ENCODE measurements around the gene ZCWPW1.

GRCh38 chr7:100432053-100432452 is 3.5 kb upstream of the ZCWPW1 start:
- TF ChIP-seq NFE2L2 (IDR thresholded peaks at IDR 0.05; ENCODE audit: low read length) (no peak), NKX3-1 (CRISPR knock-in tag; IDR thresholded peaks at IDR 0.05) (no peak), PHF21A (CRISPR knock-in tag; IDR thresholded peaks at IDR 0.05) (no peak), ZNF30 (CRISPR knock-in tag; IDR thresholded peaks at IDR 0.05) (no peak), POLR2A (IDR thresholded peaks at IDR 0.05; ENCODE audit: insufficient read depth in 1 of 2, low read depth in 2 of 2, low read length in 2 of 2) (no peak), ELK4 (CRISPR knock-in tag; IDR thresholded peaks at IDR 0.05; ENCODE audit: borderline replicate concordance) (no peak), MLX (CRISPR knock-in tag; IDR thresholded peaks at IDR 0.05) (no peak), KAT2B (IDR thresholded peaks at IDR 0.05; ENCODE audit: borderline replicate concordance, low read depth, low read length) (no peak)

Data from HepG2 (cell line).